HG02678 (cell line): ENCODE measurements around the gene RAP1B.

Source experiments
- ATAC-seq: cut with Tn5 transposase; IDR thresholded peaks from one replicate; pipeline ENCODE4 v1.9.1; 2021; ENCODE audit warnings: mild to moderate bottlenecking, moderate library complexity; ENCODE audit not compliant: unreplicated experiment

RAP1B gene

DNA sequence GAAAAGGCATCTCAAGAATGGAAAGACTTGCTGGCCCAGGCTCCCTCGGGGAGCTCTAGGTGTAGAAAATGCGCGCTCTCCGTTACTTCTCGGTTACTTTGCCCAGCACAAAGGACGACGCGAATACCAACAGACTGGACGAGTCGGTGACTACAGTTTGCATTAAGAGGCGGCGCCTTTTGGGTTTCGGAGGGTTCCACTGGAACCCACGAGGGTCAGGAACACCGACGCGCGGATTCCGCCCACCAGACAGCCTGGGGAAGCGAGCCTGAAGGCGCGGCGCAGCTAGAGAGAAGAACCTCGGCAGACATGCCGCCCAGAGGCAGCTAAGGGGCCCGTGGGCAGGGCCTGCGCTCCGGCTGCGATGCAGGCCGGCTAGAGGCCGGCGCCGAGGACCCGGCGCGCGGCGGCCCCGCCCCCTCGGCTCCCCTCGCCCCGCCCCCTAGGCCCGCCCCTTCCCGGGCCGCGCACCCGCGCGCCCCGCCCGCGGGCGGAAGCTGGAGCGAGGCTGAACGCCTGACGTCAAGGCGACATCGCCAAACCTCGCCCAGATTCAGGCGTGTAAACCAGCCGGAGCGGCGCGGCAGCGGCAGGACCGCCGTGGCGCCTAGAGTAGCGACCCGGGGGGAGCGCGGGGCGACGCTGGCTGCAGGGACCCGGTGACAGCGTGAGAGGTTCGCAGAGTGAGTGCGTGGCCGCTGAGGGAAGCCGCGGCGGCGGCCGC is at the start of gene RAP1B:
RAP1B (plus strand) TSS at position 530 of the 724 bp plus-strand sequence. CDS start 37,826 bp downstream, outside the sequence.
- ATAC-seq: peak; percentile 82

DNA sequence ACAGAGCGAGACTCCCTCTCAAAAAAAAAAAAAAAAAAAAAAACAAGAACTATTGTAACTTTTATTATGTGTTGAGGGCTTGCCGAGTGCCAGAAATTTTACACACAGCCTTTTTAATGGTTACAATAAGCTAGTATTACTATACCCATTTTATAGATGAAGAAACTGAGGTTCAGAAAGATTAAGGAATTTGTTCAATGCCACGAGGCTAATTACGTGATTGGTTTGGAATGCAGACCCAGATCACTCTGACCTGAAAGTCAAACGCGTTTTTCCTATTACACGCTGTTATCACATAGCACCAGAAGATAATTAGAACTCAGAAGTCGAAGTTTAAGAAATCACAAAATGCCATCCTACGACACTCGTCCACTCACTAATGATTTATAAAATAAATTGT is 48.9 kb upstream of the RAP1B start:
- ATAC-seq: no peak

DNA sequence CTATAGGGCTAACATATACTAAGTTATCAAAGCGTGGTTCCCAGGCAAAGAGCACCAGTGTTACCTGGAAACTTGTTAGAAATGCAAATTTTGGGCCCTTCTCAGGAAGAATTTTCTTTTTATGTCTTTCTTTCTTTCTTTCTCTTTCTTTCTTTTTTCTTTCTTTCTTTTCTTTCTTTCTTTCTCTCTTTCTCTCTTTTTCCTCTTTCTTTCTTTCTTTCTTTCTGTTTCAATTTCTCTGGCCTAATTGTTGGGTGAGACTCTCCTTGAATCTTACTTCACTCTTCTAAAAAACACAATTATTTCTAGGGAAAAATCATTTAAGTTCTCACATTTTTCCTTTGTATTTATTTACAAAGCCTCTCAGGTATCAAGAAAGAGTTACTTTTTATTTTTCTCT is 46.5 kb upstream of the RAP1B start:
- no peak for ATAC-seq

DNA sequence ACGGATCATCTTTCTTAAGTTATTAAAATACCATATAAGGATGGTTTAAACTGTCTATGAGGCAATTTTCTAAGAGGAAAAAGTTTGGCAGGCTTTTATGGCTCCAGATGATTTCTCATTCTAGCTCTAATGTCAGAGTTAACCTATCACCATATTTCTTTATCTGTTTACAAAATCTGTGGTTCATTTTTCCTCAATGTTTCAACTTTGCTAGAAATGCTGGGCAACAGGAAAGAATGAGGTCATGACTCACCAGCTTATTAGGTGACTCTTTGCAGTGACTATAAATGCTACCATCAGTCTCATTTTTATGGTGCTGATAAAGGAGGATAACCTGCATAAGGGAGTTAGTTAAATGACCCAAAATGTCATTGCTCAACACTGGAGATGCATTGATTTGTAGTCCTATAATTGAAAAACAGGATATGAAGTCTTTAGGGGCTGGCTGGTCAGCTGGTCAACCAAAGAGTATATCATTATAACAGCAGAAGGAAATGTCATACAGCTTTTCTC is 45.3 kb upstream of the RAP1B start:
- ATAC-seq: no peak

DNA sequence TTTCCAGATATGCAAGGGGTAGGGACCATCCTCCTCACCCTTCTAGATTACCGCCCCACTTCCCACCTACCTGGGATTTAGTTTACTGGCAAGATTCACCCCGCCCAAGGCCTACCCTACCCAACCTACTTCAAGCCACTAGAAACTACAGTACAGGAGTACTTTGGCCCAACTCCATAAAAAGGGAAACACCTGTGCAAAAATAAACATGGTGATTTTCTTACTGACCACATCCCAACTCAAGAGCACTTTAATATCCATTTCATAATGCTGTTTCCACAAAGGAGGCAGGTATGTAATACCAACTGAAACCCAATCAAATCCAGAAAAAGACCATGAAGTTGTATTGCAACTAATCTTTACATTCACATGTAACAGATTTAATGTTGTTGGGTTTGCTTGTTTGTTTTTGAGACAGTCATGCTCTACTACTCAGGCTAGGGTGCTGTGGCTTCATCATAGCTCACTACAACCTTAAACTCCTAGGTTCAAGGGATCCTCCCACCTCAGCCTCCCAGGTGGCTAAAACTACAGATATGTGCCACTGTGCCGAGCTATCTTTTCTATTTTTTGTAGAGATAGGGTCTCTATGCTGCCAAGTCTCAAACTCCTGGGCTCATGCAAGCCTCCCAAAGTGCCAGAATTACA is 41.7 kb upstream of the RAP1B start:
- no peak for ATAC-seq

DNA sequence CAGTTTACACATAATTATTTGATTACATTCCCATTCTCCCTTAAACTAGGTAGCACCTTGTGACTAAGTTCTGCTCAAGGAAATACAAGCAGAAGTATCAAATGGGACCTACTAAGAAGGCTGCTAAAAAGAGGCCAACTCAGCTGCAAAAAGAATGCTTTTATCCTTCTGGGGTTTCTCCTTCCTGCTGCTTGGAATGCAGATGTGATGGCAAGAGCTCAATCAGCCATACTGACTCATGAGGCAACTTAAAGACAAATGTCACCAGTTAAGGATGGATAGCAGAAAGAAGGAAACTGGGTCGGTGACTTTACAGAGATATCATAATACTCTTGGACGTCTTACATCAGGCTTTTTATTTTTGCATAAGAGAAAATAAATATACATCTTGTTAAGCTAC is 38.0 kb upstream of the RAP1B start:
- no peak for ATAC-seq

DNA sequence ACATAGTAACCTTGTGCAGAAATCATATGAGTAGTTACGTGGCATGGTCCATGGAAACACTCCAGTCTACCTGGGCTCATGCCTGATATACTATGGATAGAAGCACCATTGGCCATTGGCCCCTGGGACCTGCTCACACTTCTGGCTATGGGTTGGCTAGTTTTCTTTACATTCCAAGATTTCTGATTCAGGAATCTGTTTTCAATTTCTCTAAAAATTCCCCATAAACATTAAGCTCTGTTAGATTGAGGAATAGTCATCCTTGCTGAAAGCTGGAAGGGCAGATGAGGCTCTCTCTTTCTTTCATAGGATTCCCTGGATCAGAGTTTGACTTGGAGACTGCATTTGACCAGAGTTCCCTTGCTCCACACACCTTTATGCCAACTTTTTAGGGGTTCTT is 37.3 kb upstream of the RAP1B start:
- no peak for ATAC-seq

DNA sequence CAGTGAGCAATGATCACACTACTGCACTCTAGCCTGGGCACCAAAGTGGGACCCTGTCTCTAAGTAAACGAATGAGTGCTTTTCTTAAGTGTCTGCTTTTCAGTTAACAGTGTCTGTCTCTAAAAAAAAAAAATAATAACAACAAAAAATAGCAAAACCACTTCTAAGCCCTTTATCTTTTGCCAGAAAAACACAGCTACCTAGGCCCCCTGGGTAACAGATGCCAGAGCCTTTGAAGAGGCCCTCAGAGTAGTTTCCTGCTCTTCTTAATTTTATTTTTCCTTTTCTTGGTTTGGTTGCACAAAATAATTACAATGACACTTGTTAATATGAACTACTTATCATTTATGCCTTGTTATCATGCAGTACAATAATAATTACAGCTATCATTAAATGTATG is 32.8 kb upstream of the RAP1B start:
- ATAC-seq: no peak

DNA sequence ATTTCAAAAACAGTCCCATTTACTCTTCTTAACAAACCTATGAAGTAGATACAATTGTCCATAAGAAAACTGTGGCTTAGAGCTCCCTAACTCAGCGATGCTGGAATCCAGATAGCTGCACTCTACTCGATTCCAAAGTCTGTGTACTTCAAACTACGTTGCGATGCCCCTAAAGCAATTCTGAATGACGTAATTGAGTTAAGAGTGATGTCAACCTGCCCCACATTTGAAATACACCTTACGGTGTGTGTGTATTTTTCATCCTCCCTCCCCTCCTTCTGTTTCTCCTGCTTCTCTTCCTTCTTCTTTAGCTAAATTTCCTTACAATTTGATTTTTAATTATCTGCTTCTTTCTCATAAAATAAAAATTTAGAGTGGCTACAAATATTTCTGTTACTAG is 31.9 kb upstream of the RAP1B start:
- no peak for ATAC-seq

DNA sequence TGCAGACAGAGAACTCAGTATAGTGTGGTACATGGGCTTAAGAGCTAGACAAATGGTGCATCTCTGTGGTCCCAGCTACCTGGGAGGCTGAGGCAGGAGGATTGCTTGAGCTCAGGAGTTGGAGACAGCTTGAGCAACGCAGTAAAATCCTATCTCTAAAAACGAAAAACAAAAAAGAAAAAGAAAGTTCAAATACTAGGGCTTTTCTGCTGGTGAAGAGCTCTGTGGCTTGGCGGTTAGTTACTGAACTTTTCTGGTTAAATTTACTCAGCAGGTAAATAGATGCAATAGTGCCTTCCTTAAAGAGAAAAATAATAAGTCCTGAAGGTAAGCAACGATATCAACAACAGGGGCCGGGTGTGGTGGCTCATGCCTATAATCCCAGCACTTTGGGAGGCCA is 31.4 kb upstream of the RAP1B start:
- no peak for ATAC-seq

DNA sequence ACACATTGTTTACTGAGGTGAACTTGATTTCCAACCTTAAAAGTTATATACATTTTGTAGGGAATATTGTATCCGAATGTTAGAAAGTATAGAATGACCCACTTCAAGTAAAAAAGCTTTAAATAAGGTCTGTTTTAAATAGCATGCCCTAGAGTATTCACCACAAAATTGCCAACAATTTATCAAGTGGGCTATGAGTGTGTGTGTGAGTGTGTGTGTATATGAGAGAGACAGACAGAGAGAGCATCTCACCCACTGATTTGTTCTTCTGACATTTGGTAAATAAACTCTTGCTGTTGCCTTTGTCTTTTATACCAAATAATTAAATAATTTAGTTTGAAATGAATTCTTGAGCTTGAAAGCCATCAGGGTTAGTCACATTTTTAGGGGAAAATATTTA is 29.8 kb upstream of the RAP1B start:
- no peak for ATAC-seq

DNA sequence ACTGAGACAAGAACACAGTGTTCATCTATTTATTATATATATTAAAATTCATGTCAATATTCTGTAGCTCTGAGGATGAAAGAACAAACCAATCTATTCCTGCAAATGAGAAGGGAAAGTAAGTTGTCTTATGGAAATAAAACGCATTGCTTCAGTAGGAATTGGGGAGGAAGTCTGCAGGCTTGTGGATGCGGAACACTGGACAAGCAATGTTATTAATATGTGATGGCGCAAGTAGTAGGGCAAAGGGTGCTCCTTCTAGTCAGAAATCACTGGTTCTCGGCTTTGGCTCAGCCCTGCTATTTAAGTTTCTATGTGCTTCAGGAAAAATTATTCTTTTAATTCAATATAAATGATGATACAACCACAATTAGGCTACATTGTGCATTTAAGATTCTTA is 28.8 kb upstream of the RAP1B start:
- no peak for ATAC-seq

DNA sequence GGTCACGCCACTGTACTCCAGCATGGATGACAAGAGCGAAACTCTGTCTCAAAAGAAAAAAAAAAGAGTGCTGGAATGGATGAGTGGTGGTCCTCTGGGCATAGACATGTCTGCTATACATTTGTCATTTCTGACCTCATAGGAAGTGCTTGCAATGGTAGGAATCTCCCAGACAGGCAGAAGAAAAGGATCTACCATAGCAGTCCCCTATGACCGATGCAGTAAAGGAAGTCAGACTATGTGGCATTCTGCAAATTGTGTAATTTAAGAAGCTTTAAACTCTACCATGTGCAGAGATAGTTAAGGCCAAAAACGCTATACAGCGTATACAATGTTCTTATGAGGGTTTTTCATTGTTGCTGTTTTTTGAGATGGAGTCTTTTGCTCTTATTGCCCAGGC is 24.7 kb upstream of the RAP1B start:
- ATAC-seq: no peak

DNA sequence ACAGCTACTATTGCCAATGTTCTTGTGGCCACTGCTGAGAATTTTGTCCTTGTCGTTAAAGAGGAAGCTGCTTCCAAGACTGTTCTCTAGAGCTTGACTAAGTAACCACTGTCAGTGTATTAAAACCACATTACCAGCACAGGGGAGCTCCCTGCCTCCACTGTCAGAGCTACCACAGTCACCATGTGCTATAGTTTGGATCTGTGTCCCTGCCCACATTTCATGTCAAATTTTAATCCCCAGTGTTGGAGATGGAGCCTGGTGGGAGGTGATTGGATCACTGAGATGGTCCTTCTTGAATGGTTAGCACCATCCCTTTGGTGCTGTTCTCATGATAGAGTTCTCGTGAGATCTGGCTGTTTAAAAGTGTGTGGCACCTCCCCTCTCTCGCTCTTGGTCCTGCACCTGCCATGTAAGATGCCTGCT is 23.2 kb upstream of the RAP1B start:
- ATAC-seq: peak; percentile 62

DNA sequence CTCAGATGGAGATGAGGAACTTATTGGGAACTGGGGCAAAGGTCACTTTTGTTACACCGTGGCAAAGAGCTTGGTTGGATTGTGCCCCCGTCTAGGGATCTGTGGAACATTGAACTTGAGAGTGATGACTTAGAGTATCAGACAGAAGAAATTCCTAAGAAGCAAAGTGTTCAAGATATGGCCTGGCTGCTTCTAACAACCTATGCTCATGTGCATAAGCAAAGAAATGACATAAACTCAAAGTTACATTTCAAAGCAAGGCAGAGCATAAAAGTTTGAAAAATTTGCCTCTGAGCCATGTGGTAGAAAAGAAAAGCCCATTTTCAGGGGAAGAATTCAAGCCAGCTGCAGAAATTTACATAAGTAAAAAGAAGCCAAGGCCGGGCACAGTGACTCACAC is 21.5 kb upstream of the RAP1B start:
- ATAC-seq: no peak

DNA sequence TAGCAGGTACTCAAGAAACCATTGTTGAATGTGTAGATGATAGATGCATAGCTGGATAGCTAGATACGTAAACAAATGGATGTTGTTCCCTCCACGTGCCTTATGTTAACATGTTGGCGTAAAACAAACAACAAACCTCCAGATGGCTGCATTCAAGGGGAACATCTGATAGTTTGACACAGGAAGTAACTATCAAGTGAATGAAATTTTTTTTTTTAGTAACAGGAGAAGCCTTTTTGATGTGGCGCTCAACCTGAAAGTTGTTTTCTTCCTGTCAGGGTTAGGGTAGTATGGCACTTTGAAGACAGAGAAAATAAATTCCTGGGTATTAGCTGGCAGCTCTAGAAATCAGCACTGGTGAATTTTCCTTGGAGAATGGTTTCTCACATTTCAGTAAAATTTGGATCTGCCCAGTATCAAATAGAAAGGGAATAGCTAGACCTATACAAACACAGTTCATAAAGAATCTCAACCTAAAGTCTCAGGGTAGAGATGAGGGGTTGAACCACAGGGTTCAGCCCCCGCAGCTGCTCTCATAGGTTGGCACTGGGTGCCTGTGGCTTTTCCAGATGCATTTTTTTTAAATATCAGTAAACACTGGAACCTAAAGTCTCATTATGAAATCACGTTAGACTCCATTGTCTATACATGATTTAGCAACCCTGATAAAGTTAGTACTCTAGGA is 18.8 kb upstream of the RAP1B start:
- ATAC-seq: peak; percentile 46

DNA sequence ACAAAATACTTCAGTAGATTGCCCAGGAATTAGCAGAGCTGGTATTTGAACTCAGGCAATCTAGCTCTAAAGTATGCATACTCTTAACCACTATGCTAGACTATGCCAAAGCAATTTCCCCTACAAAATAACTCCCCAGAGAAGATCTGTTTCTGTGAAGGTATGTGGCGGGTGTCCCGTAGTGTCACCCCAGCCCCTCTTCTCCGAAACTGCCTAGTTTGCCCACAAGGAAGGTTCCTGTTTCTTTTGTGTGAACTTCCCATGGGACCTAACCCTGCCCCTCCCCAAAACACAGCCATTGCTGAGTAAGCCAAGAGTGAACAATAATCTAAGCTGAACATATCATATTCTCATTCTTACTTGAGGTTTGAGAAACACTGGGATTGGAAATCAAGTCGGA is 15.5 kb upstream of the RAP1B start:
- ATAC-seq: no peak

DNA sequence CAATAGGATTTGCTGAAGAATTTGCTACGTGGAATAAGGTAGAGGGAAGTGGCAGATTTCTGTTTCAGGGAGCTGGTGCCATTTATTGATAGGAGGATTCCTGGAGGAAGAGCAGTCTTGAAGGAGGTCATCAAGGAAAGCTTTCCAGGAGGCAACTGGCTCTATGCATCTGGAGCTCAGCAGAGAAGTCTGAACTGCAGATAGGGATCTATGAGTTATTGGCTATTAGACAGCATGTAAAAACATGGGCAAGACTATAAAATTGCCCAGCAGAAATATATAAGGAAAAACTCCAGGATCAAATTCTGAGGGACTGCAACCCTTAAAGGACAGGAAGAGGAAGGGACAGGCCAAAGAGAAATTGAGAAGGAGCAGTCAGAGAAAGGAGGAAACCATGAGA is 8.9 kb upstream of the RAP1B start:
- no peak for ATAC-seq

DNA sequence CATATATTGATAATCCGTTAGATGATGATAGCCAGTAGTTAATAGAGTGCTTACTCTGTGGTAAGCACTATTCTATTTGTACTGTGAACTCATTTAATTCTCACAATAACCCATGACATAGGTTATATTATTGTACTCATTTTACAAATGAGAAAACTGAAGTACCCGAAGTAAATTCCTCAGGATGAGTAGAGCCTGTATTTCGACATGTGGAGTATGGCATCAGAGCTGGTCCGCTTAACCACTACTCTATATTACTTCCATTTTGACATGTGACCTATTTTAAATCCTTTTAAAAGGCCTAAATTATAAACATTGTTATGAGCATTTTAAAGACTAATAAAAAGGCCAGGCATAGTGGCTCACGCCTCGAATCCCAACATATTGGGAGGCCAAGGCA is 8.0 kb upstream of the RAP1B start:
- ATAC-seq: no peak

DNA sequence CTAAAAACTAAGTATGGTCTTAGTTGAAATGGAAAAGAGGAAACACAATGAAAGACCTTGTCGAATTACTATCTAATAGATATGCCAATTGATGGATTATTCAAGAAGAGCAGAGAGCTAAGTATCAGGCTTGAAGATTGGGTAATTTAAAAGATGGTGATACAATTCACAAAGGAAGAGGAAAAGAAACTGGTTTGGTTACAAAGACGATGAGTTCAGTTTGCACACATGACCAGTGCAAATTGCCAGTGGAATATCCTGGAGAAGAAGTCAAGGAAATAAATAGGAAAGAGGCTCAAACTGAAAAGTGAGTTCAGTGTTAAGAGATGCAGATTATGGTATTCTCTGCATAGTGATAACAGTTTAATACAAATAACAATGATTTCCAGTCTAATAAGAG is 2.5 kb upstream of the RAP1B start:
- ATAC-seq: no peak

DNA sequence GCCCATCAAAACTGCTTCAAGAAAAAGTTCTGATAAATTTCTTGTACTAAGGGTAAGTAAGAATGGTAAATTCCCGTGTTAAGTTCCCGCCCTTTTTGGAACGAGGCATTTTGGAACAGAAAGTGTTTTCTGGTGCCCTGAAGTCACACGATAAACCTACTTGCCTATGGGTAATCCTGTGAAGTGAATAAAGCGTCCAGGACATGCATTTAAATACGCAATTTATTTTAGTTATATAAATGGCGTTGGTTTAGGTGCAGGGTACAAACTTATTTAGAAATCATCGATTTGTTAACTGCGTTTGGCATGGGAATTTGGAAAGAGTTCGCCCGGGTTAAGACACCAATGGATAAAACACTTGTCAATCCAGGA is 715 bp upstream of the RAP1B start:
- ATAC-seq: no peak
